Thyroid gland (tissue), 4 donors: Measurements from ENCODE around the gene RPP14.

Source experiments
- POLR2A ChIP-seq, 2 donors: fragments of 450-650 bp; IDR thresholded peaks; one replicate each; pipeline ENCODE4 v1.6.1; 2017; ENCODE audit warnings: antibody characterized with exemption in 2 of 2, mild to moderate bottlenecking in 2 of 2, moderate library complexity in 1 of 2
- TF ChIP-seq, protein P1 (sequence below), 6 experiments: fragments of 200-600 bp in 3 of 6; fragments of 450-650 bp in 3 of 6; sonication (generic) in 3 of 6; IDR thresholded peaks; one replicate each; pipeline ENCODE4 v1.5.1; 2016 to 2019; ENCODE audit warnings: antibody characterized with exemption in 6 of 6, mild to moderate bottlenecking in 2 of 6, inconsistent platforms in 1 of 6, moderate library complexity in 1 of 6

DNA sequence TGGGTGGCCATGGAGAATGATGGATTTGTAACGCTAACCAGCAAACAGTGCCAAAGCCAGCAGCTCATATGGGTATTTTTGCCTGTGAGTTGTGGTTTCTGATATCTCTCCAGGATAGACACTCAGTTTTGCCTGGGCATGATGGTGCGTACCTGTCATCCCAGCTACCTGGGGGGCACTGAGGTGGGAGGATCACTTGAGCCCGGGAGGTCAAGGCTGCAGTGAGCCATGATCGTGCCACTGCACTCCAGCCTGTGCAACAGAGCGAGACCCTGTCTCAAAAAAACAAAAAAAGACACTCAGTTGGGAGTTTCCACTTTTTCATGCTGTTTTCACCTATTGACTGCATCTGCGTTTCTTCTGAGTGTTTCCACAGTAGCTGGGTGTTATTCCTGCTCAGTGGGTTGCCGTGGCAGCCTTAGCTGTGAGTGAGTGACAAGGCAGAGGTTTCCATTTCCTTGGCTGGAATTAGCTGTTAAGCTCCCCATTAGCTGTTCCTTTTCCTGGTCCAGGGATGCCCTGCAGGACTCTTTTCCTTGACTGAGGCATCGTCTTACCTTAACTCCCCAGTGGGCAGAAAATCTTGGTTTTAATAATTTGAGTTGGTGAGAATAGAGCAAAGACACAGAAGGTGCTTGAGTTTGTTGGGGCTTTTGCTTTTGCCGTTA is 14.2 kb upstream of the RPP14 start:
- TF ChIP-seq, protein P1, sequence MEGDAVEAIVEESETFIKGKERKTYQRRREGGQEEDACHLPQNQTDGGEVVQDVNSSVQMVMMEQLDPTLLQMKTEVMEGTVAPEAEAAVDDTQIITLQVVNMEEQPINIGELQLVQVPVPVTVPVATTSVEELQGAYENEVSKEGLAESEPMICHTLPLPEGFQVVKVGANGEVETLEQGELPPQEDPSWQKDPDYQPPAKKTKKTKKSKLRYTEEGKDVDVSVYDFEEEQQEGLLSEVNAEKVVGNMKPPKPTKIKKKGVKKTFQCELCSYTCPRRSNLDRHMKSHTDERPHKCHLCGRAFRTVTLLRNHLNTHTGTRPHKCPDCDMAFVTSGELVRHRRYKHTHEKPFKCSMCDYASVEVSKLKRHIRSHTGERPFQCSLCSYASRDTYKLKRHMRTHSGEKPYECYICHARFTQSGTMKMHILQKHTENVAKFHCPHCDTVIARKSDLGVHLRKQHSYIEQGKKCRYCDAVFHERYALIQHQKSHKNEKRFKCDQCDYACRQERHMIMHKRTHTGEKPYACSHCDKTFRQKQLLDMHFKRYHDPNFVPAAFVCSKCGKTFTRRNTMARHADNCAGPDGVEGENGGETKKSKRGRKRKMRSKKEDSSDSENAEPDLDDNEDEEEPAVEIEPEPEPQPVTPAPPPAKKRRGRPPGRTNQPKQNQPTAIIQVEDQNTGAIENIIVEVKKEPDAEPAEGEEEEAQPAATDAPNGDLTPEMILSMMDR (IDR thresholded peaks at IDR 0.05), result no peak
- TF ChIP-seq POLR2A (IDR thresholded peaks at IDR 0.05), result no peak
